Chondrocyte (in vitro differentiated cells): ENCODE results near the gene VWA2. TPM values are rescaled to one million over a fixed set of nuclear protein-coding genes. Genes with fewer than 3 reads are reported as not detected.

Experiments
- DNase-seq: peaks from one replicate; pipeline ENCODE4 v3.0.0; 2021; ENCODE audit warnings: mixed read lengths, low spot score
- H3K27ac Mint-ChIP-seq: one replicate; pipeline ENCODE4 v1.8.0; 2021; ENCODE audit warnings: mild to moderate bottlenecking, moderate library complexity, mixed read lengths; ENCODE audit not compliant: unreplicated experiment
- H3K27me3 Mint-ChIP-seq: 2 replicates; pipeline ENCODE4 v1.8.0; 2021; ENCODE audit warnings: low read depth, mixed read lengths
- H3K36me3 Mint-ChIP-seq: 2 replicates; pipeline ENCODE4 v1.8.0; 2021; ENCODE audit warnings: low read depth, mixed read lengths
- H3K4me1 Mint-ChIP-seq: 2 replicates; pipeline ENCODE4 v1.8.0; 2021; ENCODE audit warnings: low read depth, mild to moderate bottlenecking, mixed read lengths
- H3K4me3 Mint-ChIP-seq: one replicate; pipeline ENCODE4 v1.8.0; 2021; ENCODE audit warnings: mild to moderate bottlenecking, moderate library complexity, mixed read lengths; ENCODE audit not compliant: unreplicated experiment
- H3K9me3 Mint-ChIP-seq: 2 replicates; pipeline ENCODE4 v1.8.0; 2021; ENCODE audit warnings: low read depth, mixed read lengths
- total RNA-seq: library from RNA; stranded (reverse); gene quantifications from 3 replicates; pipeline ENCODE4 v1.2.1, GENCODE V29; 2021
- TF ChIP-seq, protein P1 (sequence below): fragments of 200-600 bp; sonication (generic); IDR thresholded peaks from 2 replicates; pipeline ENCODE4 v1.5.0; 2021; ENCODE audit warnings: antibody characterized with exemption, mild to moderate bottlenecking, moderate library complexity

VWA2 gene
- total RNA-seq, 1 donor from 2014 or later: not detected

GRCh38 chr10:114244126-114244525, 5.1 kb downstream of the VWA2 start:
- DNase-seq: no peak
- Mint-ChIP-seq H3K27ac (no peak overlapping the region), H3K27me3 (peaks cover 55% of the 10 kb centered on the region), H3K4me1 (peaks cover under 1% of the 10 kb centered on the region), H3K36me3 (no peaks in the 10 kb centered on the region), H3K9me3 (no peaks in the 10 kb centered on the region), H3K4me3 (no peak overlapping the region)
- TF ChIP-seq, protein P1, sequence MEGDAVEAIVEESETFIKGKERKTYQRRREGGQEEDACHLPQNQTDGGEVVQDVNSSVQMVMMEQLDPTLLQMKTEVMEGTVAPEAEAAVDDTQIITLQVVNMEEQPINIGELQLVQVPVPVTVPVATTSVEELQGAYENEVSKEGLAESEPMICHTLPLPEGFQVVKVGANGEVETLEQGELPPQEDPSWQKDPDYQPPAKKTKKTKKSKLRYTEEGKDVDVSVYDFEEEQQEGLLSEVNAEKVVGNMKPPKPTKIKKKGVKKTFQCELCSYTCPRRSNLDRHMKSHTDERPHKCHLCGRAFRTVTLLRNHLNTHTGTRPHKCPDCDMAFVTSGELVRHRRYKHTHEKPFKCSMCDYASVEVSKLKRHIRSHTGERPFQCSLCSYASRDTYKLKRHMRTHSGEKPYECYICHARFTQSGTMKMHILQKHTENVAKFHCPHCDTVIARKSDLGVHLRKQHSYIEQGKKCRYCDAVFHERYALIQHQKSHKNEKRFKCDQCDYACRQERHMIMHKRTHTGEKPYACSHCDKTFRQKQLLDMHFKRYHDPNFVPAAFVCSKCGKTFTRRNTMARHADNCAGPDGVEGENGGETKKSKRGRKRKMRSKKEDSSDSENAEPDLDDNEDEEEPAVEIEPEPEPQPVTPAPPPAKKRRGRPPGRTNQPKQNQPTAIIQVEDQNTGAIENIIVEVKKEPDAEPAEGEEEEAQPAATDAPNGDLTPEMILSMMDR: no peak

DNA sequence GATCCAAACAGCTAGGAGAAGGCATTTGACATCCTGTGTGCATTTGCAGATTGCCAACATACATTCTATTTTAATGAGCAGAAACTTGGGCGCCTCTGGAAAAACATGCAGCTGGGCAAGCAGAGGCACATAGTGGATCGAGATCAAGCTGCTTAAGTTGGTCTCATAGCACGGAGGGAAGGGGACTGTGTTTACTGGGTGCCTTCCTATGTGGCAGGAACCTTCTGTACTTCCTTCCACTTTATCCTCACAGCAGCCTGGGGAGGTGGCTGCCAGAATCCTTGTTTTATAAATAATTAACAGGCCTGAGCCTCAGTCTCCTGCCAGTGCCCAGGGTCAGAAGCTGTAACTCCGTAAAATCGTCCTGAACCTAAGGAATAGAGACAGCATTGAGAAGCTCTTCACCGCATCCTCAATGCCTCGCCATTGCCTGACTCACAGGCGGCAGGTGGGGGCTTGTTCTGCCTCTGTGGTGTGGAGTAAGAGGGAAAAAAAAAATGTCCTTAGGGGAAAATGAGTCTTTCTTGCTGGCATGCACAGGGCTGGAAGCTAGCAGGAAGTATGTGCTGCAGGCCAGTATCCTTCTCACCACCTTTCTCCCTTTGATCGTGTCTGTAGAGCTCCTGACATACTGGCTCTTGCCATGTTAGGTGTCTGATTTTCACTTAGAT, 6.2 kb downstream of the VWA2 start:
- TF ChIP-seq, protein P1: no peak
- H3K27ac Mint-ChIP-seq: no peak overlapping the region
- no peaks in the 10 kb centered on the region for H3K4me1 Mint-ChIP-seq
- no peaks in the 10 kb centered on the region for H3K9me3 Mint-ChIP-seq
- H3K27me3 Mint-ChIP-seq: peaks cover 56% of the 10 kb centered on the region
- H3K36me3 Mint-ChIP-seq: no peaks in the 10 kb centered on the region
- no peak overlapping the region for H3K4me3 Mint-ChIP-seq
- no peak for DNase-seq

DNA sequence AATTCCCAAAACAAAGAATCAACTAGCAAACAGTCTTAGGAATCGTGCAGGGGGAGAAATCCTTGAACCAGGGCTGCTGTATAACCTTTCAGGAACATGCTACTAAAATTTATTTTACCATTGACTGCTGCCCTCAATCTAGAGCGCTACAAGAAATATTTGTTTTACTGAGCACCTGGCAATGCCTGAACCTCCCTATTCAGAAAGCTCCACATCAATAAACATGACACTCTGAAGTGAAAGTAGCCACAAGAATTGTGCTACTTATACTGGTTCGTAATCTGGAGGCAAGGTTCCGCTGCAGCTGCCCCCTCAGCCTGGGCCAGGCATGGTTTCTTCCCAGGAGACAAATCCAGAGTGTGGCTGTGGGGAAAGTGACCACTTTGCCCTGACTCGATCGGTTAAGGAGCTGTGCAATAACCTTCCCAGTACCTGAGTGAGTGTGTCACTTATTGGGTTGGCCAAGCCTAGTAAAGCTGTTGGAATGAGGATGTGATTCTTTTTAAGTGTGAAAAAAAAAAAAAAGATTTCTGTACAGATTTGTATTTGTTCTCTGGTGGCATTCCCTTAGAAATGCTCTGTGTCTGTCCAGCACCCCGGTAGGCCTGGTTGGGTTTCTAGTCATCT, 7.7 kb downstream of the VWA2 start:
- H3K27ac Mint-ChIP-seq: no peak overlapping the region
- H3K36me3 Mint-ChIP-seq: no peaks in the 10 kb centered on the region
- no peaks in the 10 kb centered on the region for H3K9me3 Mint-ChIP-seq
- H3K4me3 Mint-ChIP-seq: no peak overlapping the region
- H3K4me1 Mint-ChIP-seq: no peaks in the 10 kb centered on the region
- TF ChIP-seq, protein P1: no peak
- H3K27me3 Mint-ChIP-seq: peaks cover 45% of the 10 kb centered on the region
- DNase-seq: no peak

GRCh38 chr10:114250236-114250635, 11.2 kb downstream of the VWA2 start:
- no peaks in the 10 kb centered on the region for H3K4me1 Mint-ChIP-seq
- H3K27ac Mint-ChIP-seq: no peak overlapping the region
- no peak for DNase-seq
- H3K9me3 Mint-ChIP-seq: no peaks in the 10 kb centered on the region
- H3K27me3 Mint-ChIP-seq: peaks cover 20% of the 10 kb centered on the region
- no peak overlapping the region for H3K4me3 Mint-ChIP-seq
- TF ChIP-seq, protein P1: no peak
- H3K36me3 Mint-ChIP-seq: peaks cover 1% of the 10 kb centered on the region

DNA sequence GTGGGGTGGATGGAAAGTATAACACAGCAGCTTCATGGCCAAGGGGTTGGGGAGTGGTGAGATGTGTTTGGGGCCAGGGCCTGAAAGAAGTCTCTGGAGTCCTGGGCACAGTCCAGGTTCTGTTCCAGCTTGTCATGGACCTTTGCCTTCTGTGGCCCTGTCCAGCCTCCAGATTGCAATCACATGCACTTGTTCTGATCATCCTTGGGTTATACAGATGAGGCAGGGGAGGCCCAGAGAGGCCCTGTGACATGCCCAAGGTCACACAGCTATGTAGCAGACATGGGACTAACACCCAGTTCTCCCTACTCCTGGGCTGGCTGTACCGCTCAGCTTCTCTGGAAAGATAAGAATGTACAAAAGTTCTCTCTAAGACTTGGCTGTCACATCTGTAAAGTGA, 11.7 kb downstream of the VWA2 start:
- Mint-ChIP-seq H3K4me3 (no peak overlapping the region), H3K27me3 (peaks cover 20% of the 10 kb centered on the region), H3K9me3 (no peaks in the 10 kb centered on the region), H3K27ac (no peak overlapping the region), H3K4me1 (no peaks in the 10 kb centered on the region), H3K36me3 (peaks cover 1% of the 10 kb centered on the region)
- TF ChIP-seq, protein P1: no peak
- no peak for DNase-seq
